Neural progenitor cell (in vitro differentiated cells): ENCODE data around the gene LOXL1. TPM values are rescaled to one million over a fixed set of nuclear protein-coding genes. Genes with fewer than 3 reads are reported as not detected.

Experiments used
- DNase-seq: peaks from one replicate; pipeline ENCODE4 v3.0.0-alpha.2; 2016; ENCODE audit warnings: low spot score
- H2AFZ ChIP-seq: fragments of 200-600 bp; sonication (generic); replicated peaks from 2 replicates; pipeline ENCODE4 v1.6.1; 2016; ENCODE audit warnings: antibody characterized with exemption
- H3F3A ChIP-seq: fragments of 200-600 bp; sonication (generic); 2 replicates; pipeline ENCODE4 v1.6.1; 2016; ENCODE audit warnings: antibody characterized with exemption, low read depth
- H3K27ac ChIP-seq: fragments of 200-600 bp; sonication (generic); 2 replicates; pipeline ENCODE4 v1.5.1; 2016; ENCODE audit warnings: mild to moderate bottlenecking
- H3K27me3 ChIP-seq: fragments of 200-600 bp; sonication (generic); 2 replicates; pipeline ENCODE4 v1.6.1; 2016; ENCODE audit warnings: mild to moderate bottlenecking, moderate library complexity
- H3K36me3 ChIP-seq: fragments of 200-600 bp; sonication (generic); 2 replicates; pipeline ENCODE4 v1.5.1; 2016
- H3K4me1 ChIP-seq: fragments of 200-600 bp; sonication (generic); 2 replicates; pipeline ENCODE4 v1.6.1; 2016; ENCODE audit warnings: mixed run types
- H3K4me2 ChIP-seq: fragments of 200-600 bp; sonication (generic); 2 replicates; pipeline ENCODE4 v1.6.1; 2016
- H3K4me3 ChIP-seq: fragments of 200-600 bp; sonication (generic); 2 replicates; pipeline ENCODE4 v1.5.1; 2016
- H3K79me2 ChIP-seq: fragments of 200-600 bp; sonication (generic); 2 replicates; pipeline ENCODE4 v1.6.1; 2016; ENCODE audit warnings: low read depth
- H3K9ac ChIP-seq: fragments of 200-600 bp; sonication (generic); 2 replicates; pipeline ENCODE4 v1.6.1; 2016
- H3K9me3 ChIP-seq: fragments of 200-600 bp; sonication (generic); 2 replicates; pipeline ENCODE4 v1.5.1; 2016; ENCODE audit warnings: low read depth
- H4K20me1 ChIP-seq: fragments of 200-600 bp; sonication (generic); 2 replicates; pipeline ENCODE4 v1.6.1; 2016; ENCODE audit warnings: low read depth
- H3K27ac Mint-ChIP-seq: 3 replicates; pipeline ENCODE4 v1.8.0; 2021; ENCODE audit warnings: mixed read lengths
- H3K27me3 Mint-ChIP-seq: 2 replicates; pipeline ENCODE4 v1.8.0; 2022; ENCODE audit warnings: low read depth, mild to moderate bottlenecking, inconsistent platforms, moderate library complexity, mixed read lengths; ENCODE audit not compliant: insufficient read depth
- H3K36me3 Mint-ChIP-seq: 3 replicates; pipeline ENCODE4 v1.8.0; 2021; ENCODE audit warnings: mixed read lengths
- H3K4me1 Mint-ChIP-seq: 3 replicates; pipeline ENCODE4 v1.8.0; 2021; ENCODE audit warnings: mixed read lengths
- H3K4me3 Mint-ChIP-seq: 3 replicates; pipeline ENCODE4 v1.8.0; 2021; ENCODE audit warnings: mild to moderate bottlenecking, moderate library complexity, mixed read lengths
- H3K9me3 Mint-ChIP-seq: 3 replicates; pipeline ENCODE4 v1.8.0; 2020; ENCODE audit warnings: mixed read lengths
- CTCF ChIP-seq: fragments of 200-600 bp; sonication (generic); IDR thresholded peaks from 2 replicates; pipeline ENCODE4 v1.5.1; 2017; ENCODE audit warnings: antibody characterized with exemption, mild to moderate bottlenecking
- EZH2 ChIP-seq: fragments of 200-600 bp; sonication (generic); IDR thresholded peaks from 2 replicates; pipeline ENCODE4 v1.6.1; 2017; ENCODE audit warnings: antibody characterized with exemption, mild to moderate bottlenecking, moderate library complexity
- EZH2phosphoT487 ChIP-seq: fragments of 200-600 bp; sonication (generic); IDR thresholded peaks from 2 replicates; pipeline ENCODE4 v1.6.1; 2017; ENCODE audit warnings: antibody characterized with exemption
- total RNA-seq: library from RNA; depleted of rRNA; stranded (reverse); fragments of >200 nt; gene quantifications from 2 replicates; pipeline ENCODE4 v1.2.3, GENCODE V29; 2015; ENCODE audit warnings: low replicate concordance

The LOXL1 gene
- total RNA-seq, 1 donor from 2014 or later, result 5.3 TPM

GRCh38 chr15:73899197-73900094 lies 26.8 kb upstream of the LOXL1 start:
- DNase-seq, result peak; percentile 17
- Histone ChIP-seq H2AFZ (no peak overlapping the region), H3K4me2 (no peak overlapping the region), H3K27ac (no peak overlapping the region), H3F3A (no peaks in the 10 kb centered on the region), H3K4me1 (no peaks in the 10 kb centered on the region), H3K36me3 (no peaks in the 10 kb centered on the region), H3K4me3 (no peak overlapping the region), H3K27me3 (no peaks in the 10 kb centered on the region), H3K79me2 (no peaks in the 10 kb centered on the region), H3K9ac (no peak overlapping the region), H3K9me3 (no peaks in the 10 kb centered on the region), H4K20me1 (no peaks in the 10 kb centered on the region)
- no peak overlapping the region for H3K27ac Mint-ChIP-seq
- H3K9me3 Mint-ChIP-seq, result no peaks in the 10 kb centered on the region
- TF ChIP-seq EZH2 (no peak), EZH2phosphoT487 (no peak), CTCF (no peak)
- H3K36me3 Mint-ChIP-seq, result no peaks in the 10 kb centered on the region
- no peak overlapping the region for H3K4me3 Mint-ChIP-seq
- H3K4me1 Mint-ChIP-seq, result peaks cover 5% of the 10 kb centered on the region
- peaks cover 8% of the 10 kb centered on the region for H3K27me3 Mint-ChIP-seq

GRCh38 chr15:73900095-73900712 lies 26.1 kb upstream of the LOXL1 start:
- Histone ChIP-seq H3K27ac (no peak overlapping the region), H3K4me2 (no peak overlapping the region), H3K27me3 (no peaks in the 10 kb centered on the region), H3K9me3 (no peaks in the 10 kb centered on the region), H3K4me1 (no peaks in the 10 kb centered on the region), H2AFZ (no peak overlapping the region), H3K9ac (no peak overlapping the region), H3F3A (no peaks in the 10 kb centered on the region), H3K79me2 (no peaks in the 10 kb centered on the region), H3K4me3 (no peak overlapping the region), H4K20me1 (no peaks in the 10 kb centered on the region), H3K36me3 (no peaks in the 10 kb centered on the region)
- Mint-ChIP-seq H3K9me3 (no peaks in the 10 kb centered on the region), H3K27ac (no peak overlapping the region), H3K4me1 (peaks cover 5% of the 10 kb centered on the region), H3K4me3 (no peak overlapping the region), H3K36me3 (no peaks in the 10 kb centered on the region), H3K27me3 (peaks cover 8% of the 10 kb centered on the region)
- no peak for DNase-seq
- TF ChIP-seq CTCF, result no peak
- TF ChIP-seq EZH2, result no peak
- no peak for TF ChIP-seq EZH2phosphoT487

GRCh38 chr15:73901126-73901810 lies 25.0 kb upstream of the LOXL1 start:
- Histone ChIP-seq H4K20me1 (no peaks in the 10 kb centered on the region), H3K79me2 (no peaks in the 10 kb centered on the region), H3K36me3 (no peaks in the 10 kb centered on the region), H3K9ac (no peak overlapping the region), H3K4me1 (no peaks in the 10 kb centered on the region), H3K27me3 (no peaks in the 10 kb centered on the region), H3K9me3 (no peaks in the 10 kb centered on the region), H3F3A (no peaks in the 10 kb centered on the region), H3K4me2 (no peak overlapping the region), H2AFZ (no peak overlapping the region), H3K27ac (no peak overlapping the region), H3K4me3 (no peak overlapping the region)
- H3K27me3 Mint-ChIP-seq, result peaks cover 4% of the 10 kb centered on the region
- DNase-seq, result no peak
- H3K4me1 Mint-ChIP-seq, result peaks cover 5% of the 10 kb centered on the region
- no peaks in the 10 kb centered on the region for H3K36me3 Mint-ChIP-seq
- TF ChIP-seq EZH2 (no peak), EZH2phosphoT487 (no peak), CTCF (no peak)
- no peak overlapping the region for H3K4me3 Mint-ChIP-seq
- H3K9me3 Mint-ChIP-seq, result no peaks in the 10 kb centered on the region
- no peak overlapping the region for H3K27ac Mint-ChIP-seq
